Posterior vena cava (tissue), 2 donors: ENCODE data around the gene FRMPD2. TPM values are rescaled to one million over a fixed set of nuclear protein-coding genes. Genes with fewer than 3 reads are reported as not detected.

ENCODE experiments used
- total RNA-seq, 2 donors: library from RNA; stranded (reverse); fragmentation: NEBNext Ultra II Directional; extraction: Animal tissue kit (Norgen Biotek cat#: 25700); gene quantifications; one replicate each; pipeline ENCODE4 v1.2.1, GENCODE V29; 2021
- donor health status: DM: yes; HTN: yes; CAD: no.
- donor health status: DM: yes; HTN: yes; CAD: no.

Gene FRMPD2
- total RNA-seq, 2 donors from 2014 or later: not detected

Other genes starting within 250 kb of the FRMPD2 start
- 10 to 100 TPM; 29.1 to 36.7 TPM for gene MAPK8, start 32.0 kb upstream of the FRMPD2 start, total RNA-seq